B cell (primary cell): ENCODE results near the gene NTSR2.

ENCODE experiments used
- CTCF ChIP-seq: fragments of 200-600 bp; IDR thresholded peaks from one replicate; pipeline ENCODE4 v1.8.0; 2022; ENCODE audit warnings: antibody characterized with exemption, mild to moderate bottlenecking
- EZH2 ChIP-seq: IDR thresholded peaks from 2 replicates; pipeline ENCODE4 v1.6.1; 2012; ENCODE audit warnings: borderline replicate concordance, low read depth, mild to moderate bottlenecking, moderate library complexity, low read length; ENCODE audit not compliant: insufficient read depth, poor library complexity, severe bottlenecking

- TF ChIP-seq EZH2 (no peak), CTCF (no peak)
Measured at GRCh38 chr2:11701751-11702301, 31.8 kb upstream of the NTSR2 start.
